H1 (cell line): ENCODE measurements around the gene GRID2. TPM values are rescaled to one million over a fixed set of nuclear protein-coding genes. Genes with fewer than 3 reads are reported as not detected.

Source experiments
- CTCF ChIA-PET: fragments of 300-600 bp; sonication (Branson Sonifier 250); formaldehyde crosslinking; loops from one replicate; lab custom pipeline; 2021; ENCODE audit not compliant: partially characterized antibody; lab: Charles Lee
- POLR2A ChIA-PET: fragments of 300-600 bp; sonication (Branson Sonifier 250); formaldehyde crosslinking; loops from one replicate; lab custom pipeline; 2021; ENCODE audit warnings: inconsistent platforms; ENCODE audit not compliant: partially characterized antibody; lab: Charles Lee
- DNase-seq, 2 experiments: peaks; one replicate each; pipeline versions ENCODE4 v3.0.0 to v3.0.0-alpha.2; 2010 to 2022; ENCODE audit warnings: low spot score in 2 of 2, low read depth in 1 of 2, mixed read lengths in 1 of 2
- FAIRE-seq: peaks from 2 replicates; lab custom pipeline; 2011; peaks lifted over from hg19 to GRCh38; lab: Jason Lieb, UNC
- H2AFZ ChIP-seq: 2 replicates; pipeline ENCODE4 v1.8.1; 2012; ENCODE audit warnings: low read length, inconsistent platforms
- H2AK5ac ChIP-seq: 2 replicates; pipeline ENCODE4 v1.6.1; 2013; ENCODE audit warnings: low read depth, low read length
- H2BK120ac ChIP-seq: replicated peaks from 2 replicates; pipeline ENCODE3; 2013; ENCODE audit warnings: low read depth, low read length, inconsistent platforms
- H2BK12ac ChIP-seq: 2 replicates; pipeline ENCODE4 v1.6.1; 2013; ENCODE audit warnings: low read depth, low read length
- H2BK15ac ChIP-seq: 2 replicates; pipeline ENCODE4 v1.6.1; 2013; ENCODE audit warnings: low read length
- H2BK20ac ChIP-seq: 2 replicates; pipeline ENCODE4 v1.6.1; 2013; ENCODE audit warnings: low read length
- H2BK5ac ChIP-seq: 2 replicates; pipeline ENCODE4 v1.6.1; 2013; ENCODE audit warnings: low read depth, low read length
- H3K14ac ChIP-seq: 2 replicates; pipeline ENCODE4 v1.6.1; 2013; ENCODE audit warnings: inconsistent platforms; ENCODE audit not compliant: insufficient read length
- H3K18ac ChIP-seq: 2 replicates; pipeline ENCODE4 v1.6.1; 2013; ENCODE audit warnings: low read length; ENCODE audit errors: extremely low read depth
- H3K23ac ChIP-seq: 2 replicates; pipeline ENCODE4 v1.6.1; 2013; ENCODE audit warnings: inconsistent platforms; ENCODE audit not compliant: insufficient read length
- H3K23me2 ChIP-seq: 2 replicates; pipeline ENCODE4 v1.6.1; 2013; ENCODE audit warnings: low read depth, low read length
- H3K27ac ChIP-seq: 2 replicates; pipeline ENCODE4 v1.6.1; 2011; ENCODE audit warnings: low read depth, low read length, inconsistent platforms
- H3K27me3 ChIP-seq, 4 experiments: replicated peaks in 1 of 4; 1 replicate in 1 of 4; 2 replicates in 3 of 4; pipeline versions ENCODE4 v1.6.1 to v1.8.1; 2011 to 2013; ENCODE audit warnings: low read length in 3 of 4, mild to moderate bottlenecking in 3 of 4, inconsistent platforms in 2 of 4, mixed read lengths in 2 of 4, moderate library complexity in 1 of 4; ENCODE audit not compliant: control insufficient read depth in 3 of 4, insufficient read depth in 3 of 4; ENCODE audit errors: extremely low read depth in 1 of 4
- H3K36me3 ChIP-seq, 4 experiments: 2 replicates each; pipeline versions ENCODE4 v1.6.1 to v1.8.1; 2011 to 2013; ENCODE audit warnings: mild to moderate bottlenecking in 4 of 4, low read length in 3 of 4, moderate library complexity in 2 of 4, control low read depth in 1 of 4, inconsistent platforms in 1 of 4; ENCODE audit not compliant: insufficient read depth in 4 of 4, control insufficient read depth in 2 of 4
- H3K4ac ChIP-seq: replicated peaks from 2 replicates; pipeline ENCODE3; 2013; ENCODE audit warnings: low read length, low read depth, mixed read lengths, inconsistent platforms; ENCODE audit not compliant: insufficient read length
- H3K4me1 ChIP-seq, 4 experiments: replicated peaks in 1 of 4; 1 replicate in 1 of 4; 2 replicates in 3 of 4; pipeline versions ENCODE4 v1.6.1 to v1.8.1; 2011 to 2013; ENCODE audit warnings: low read length in 3 of 4, inconsistent platforms in 2 of 4, mixed read lengths in 1 of 4; ENCODE audit not compliant: insufficient read depth in 4 of 4, control insufficient read depth in 3 of 4
- H3K4me2 ChIP-seq, 2 experiments: 2 replicates each; pipeline versions ENCODE4 v1.6.1 to v1.8.1; 2011 to 2013; ENCODE audit warnings: low read depth in 2 of 2, low read length in 2 of 2, control low read depth in 1 of 2, inconsistent platforms in 1 of 2, mild to moderate bottlenecking in 1 of 2; ENCODE audit not compliant: insufficient read depth in 1 of 2
- H3K4me3 ChIP-seq, 4 experiments: fragments of 200-600, 300-600 bp in 1 of 4; sonication (generic), shearing (Covaris generic), sonication (Bioruptor Twin) in 1 of 4; 2 replicates each; pipeline versions ENCODE4 v1.5.1 to v1.8.1; 2011 to 2016; ENCODE audit warnings: low read length in 4 of 4, low read depth in 3 of 4, control low read depth in 2 of 4, inconsistent platforms in 2 of 4, mild to moderate bottlenecking in 2 of 4, mixed read lengths in 1 of 4, moderate library complexity in 1 of 4; ENCODE audit not compliant: insufficient read depth in 2 of 4; ENCODE audit errors: extremely low read depth in 1 of 4
- H3K56ac ChIP-seq: replicated peaks from 2 replicates; pipeline ENCODE3; 2013; ENCODE audit warnings: low read depth, mild to moderate bottlenecking, mixed read lengths, low read length, inconsistent platforms; ENCODE audit not compliant: insufficient read length
- H3K79me1 ChIP-seq: 2 replicates; pipeline ENCODE4 v1.6.1; 2013; ENCODE audit warnings: low read depth, low read length, control low read depth
- H3K79me2 ChIP-seq, 2 experiments: 2 replicates each; pipeline versions ENCODE4 v1.6.1 to v1.8.1; 2012 to 2013; ENCODE audit warnings: low read length in 2 of 2, mild to moderate bottlenecking in 2 of 2, inconsistent platforms in 1 of 2; ENCODE audit not compliant: insufficient read depth in 2 of 2, control insufficient read depth in 1 of 2
- H3K9ac ChIP-seq, 4 experiments: replicated peaks in 1 of 4; 1 replicate in 1 of 4; 2 replicates in 3 of 4; pipeline versions ENCODE4 v1.6.1 to v1.8.1; 2011 to 2013; ENCODE audit warnings: low read depth in 3 of 4, low read length in 3 of 4, control low read depth in 2 of 4, mild to moderate bottlenecking in 2 of 4, moderate library complexity in 2 of 4, inconsistent platforms in 1 of 4; ENCODE audit errors: extremely low read depth in 1 of 4
- H3K9me3 ChIP-seq, 2 experiments: 2 replicates each; pipeline versions ENCODE4 v1.6.1 to v1.8.1; 2012 to 2013; ENCODE audit warnings: mild to moderate bottlenecking in 2 of 2, moderate library complexity in 2 of 2, control low read depth in 1 of 2, inconsistent platforms in 1 of 2, low read depth in 1 of 2, low read length in 1 of 2, mixed read lengths in 1 of 2; ENCODE audit not compliant: insufficient read depth in 2 of 2
- H4K20me1 ChIP-seq, 2 experiments: replicated peaks in 1 of 2; 2 replicates each; pipeline versions ENCODE3 to v1.8.1; 2011 to 2013; ENCODE audit warnings: inconsistent platforms in 2 of 2, low read length in 2 of 2, mild to moderate bottlenecking in 1 of 2; ENCODE audit not compliant: insufficient read depth in 2 of 2, control insufficient read depth in 1 of 2
- H4K5ac ChIP-seq: 2 replicates; pipeline ENCODE4 v1.6.1; 2013; ENCODE audit warnings: low read length, low read depth, mixed read lengths, inconsistent platforms; ENCODE audit not compliant: insufficient read length
- H4K8ac ChIP-seq: 2 replicates; pipeline ENCODE4 v1.8.0; 2013; ENCODE audit warnings: mild to moderate bottlenecking, moderate library complexity, low read length, inconsistent platforms; ENCODE audit not compliant: insufficient read depth; ENCODE audit errors: extremely low read depth
- H4K91ac ChIP-seq: replicated peaks from 2 replicates; pipeline ENCODE3; 2013; ENCODE audit warnings: low read length, mixed read lengths, inconsistent platforms; ENCODE audit not compliant: insufficient read length
- E2F6 ChIP-seq: IDR thresholded peaks from 2 replicates; pipeline ENCODE4 v1.6.1; 2012; ENCODE audit warnings: inconsistent platforms
- RAD21 ChIP-seq, 2 experiments: IDR thresholded peaks in 1 of 2; conservative IDR thresholded peaks in 1 of 2; 2 replicates each; pipeline ENCODE4 v1.6.1; 2011; ENCODE audit warnings: low read depth in 2 of 2, low read length in 2 of 2, improper control_type of control experiment in 1 of 2, inconsistent platforms in 1 of 2, mild to moderate bottlenecking in 1 of 2, moderate library complexity in 1 of 2
- SIN3A ChIP-seq, 2 experiments: IDR thresholded peaks in 1 of 2; conservative IDR thresholded peaks in 1 of 2; 2 replicates each; pipeline ENCODE4 v1.6.1; 2011 to 2012; ENCODE audit warnings: low read length in 2 of 2, improper control_type of control experiment in 1 of 2, low read depth in 1 of 2, mild to moderate bottlenecking in 1 of 2
- WGBS, 2 experiments: shearing (Covaris generic) in 1 of 2; methylation state at CpG; one replicate each; pipeline versions ENCODE4 v1.1.6 to v1.1.7; 2013 to 2015; ENCODE audit warnings: low lambda C conversion rate in 2 of 2, mixed read lengths in 2 of 2, inconsistent platforms in 1 of 2, low coverage in 1 of 2, missing lambda C conversion rate in 1 of 2; ENCODE audit not compliant: insufficient replicate concordance in 2 of 2, insufficient coverage in 1 of 2, insufficient read length in 1 of 2; ENCODE audit errors: extremely low coverage in 1 of 2, missing lambda C conversion rate in 1 of 2; 5-methylcytosine and 5-hydroxymethylcytosine counted together
- polyA plus RNA-seq, 7 experiments: library from polyadenylated mRNA; depleted of rRNA in 3 of 7; stranded (reverse) in 5 of 7; unstranded in 2 of 7; fragments of >200 nt in 5 of 7; fragments of 200-250 nt in 2 of 7; gene quantifications; 1 replicate in 5 of 7; 2 replicates in 1 of 7; 4 replicates in 1 of 7; pipeline versions ENCODE4 v1.2.1 to v1.2.3, GENCODE V29; 2011 to 2013; ENCODE audit warnings: missing spikeins in 2 of 7, mixed read lengths in 2 of 7
- total RNA-seq: library from RNA; stranded (reverse); fragmentation: NEBNext Ultra II Directional; extraction: Animal tissue kit (Norgen Biotek cat#: 25700); gene quantifications from 2 replicates; pipeline ENCODE4 v1.2.1, GENCODE V29; 2021

GRID2 gene
- total and polyA plus RNA-seq, 2 of the 8 experiments (the other 6 are each of a cell fraction or from before 2014, with no cell fraction given) = 31.1 to 81.9 TPM

- H3K18ac ChIP-seq = 0 out of 2 replicates have a peak overlapping the region, but pooled peaks have one; percentile 7
- peaks cover 4 to 8% of the 10 kb centered on the region in 2 experiments for H4K20me1 ChIP-seq
- no peak overlapping the region for H3K9ac ChIP-seq
- H4K8ac ChIP-seq = no peak overlapping the region
- H3K27ac ChIP-seq = no peak overlapping the region
- ChIA-PET POLR2A (interaction anchor here (0.5 to 3.5 kb wide), 2 partner anchors 11 to 186 kb away, joined by 3 to 11 read pairs; no protein-coding TSS in a partner anchor), CTCF (no interaction called here)
- no peak overlapping the region for H2AK5ac ChIP-seq
- TF ChIP-seq E2F6 (no peak), SIN3A (conservative IDR thresholded peaks at IDR 0.05 in 1 of 2, IDR thresholded peaks at IDR 0.05 in 1 of 2; ENCODE audit: low read depth in 1 of 2, low read length in 2 of 2) (no peak), RAD21 (IDR thresholded peaks at IDR 0.05 in 1 of 2, conservative IDR thresholded peaks at IDR 0.05 in 1 of 2; ENCODE audit: low read depth in 2 of 2, low read length in 2 of 2) (no peak)
- H2BK20ac ChIP-seq = no peak overlapping the region
- no peak for DNase-seq
- no peaks in the 10 kb centered on the region for H3K27me3 ChIP-seq
- no peak overlapping the region for H2AFZ ChIP-seq
- FAIRE-seq = no peak
- no peak overlapping the region for H3K4ac ChIP-seq
- H3K4me1 ChIP-seq = peaks cover 0 to 17% (median 7%) of the 10 kb centered on the region in 4 experiments; a peak in 4 of 7 replicates
- peak overlapping the region; percentile 61; the same call in 1 of the 2 replicates for H2BK12ac ChIP-seq
- H3K23ac ChIP-seq = no peak overlapping the region
- H2BK15ac ChIP-seq = no peak overlapping the region
- no peaks in the 10 kb centered on the region for H3K9me3 ChIP-seq
- H2BK120ac ChIP-seq = peak overlapping the region; percentile 80
- H3K4me3 ChIP-seq = no peak overlapping the region
- H3K79me2 ChIP-seq = peaks cover 6 to 99% of the 10 kb centered on the region in 2 experiments; a peak in 3 of 4 replicates
- H3K36me3 ChIP-seq = no peaks in the 10 kb centered on the region; a peak in 1 of 8 replicates
- no peak overlapping the region for H3K14ac ChIP-seq
- WGBS, 2 experiments = 80% methylated on average over 3 of the region's 3 CpGs; no CpG with 5 or more reads in 1 of the 2 experiments
- no peaks in the 10 kb centered on the region for H3K23me2 ChIP-seq
- H3K56ac ChIP-seq = no peak overlapping the region
- H4K5ac ChIP-seq = no peak overlapping the region
- peak overlapping the region; percentile 63; the same call in 1 of the 2 replicates for H2BK5ac ChIP-seq
- H3K79me1 ChIP-seq = no peaks in the 10 kb centered on the region; the same call in 1 of the 2 replicates
- H4K91ac ChIP-seq = peak overlapping the region; percentile 31
- no peak overlapping the region for H3K4me2 ChIP-seq
Measured at GRCh38 chr4:92522356-92522755, 218.6 kb downstream of the GRID2 start.
